Upper lobe of left lung (tissue), 4 donors: ENCODE results near the gene ANKMY1.

ENCODE experiments used
- EP300 ChIP-seq, 4 donors: sonication (generic); formaldehyde crosslinking; IDR thresholded peaks; one replicate each; pipeline ENCODE4 v1.5.1; 2017; ENCODE audit warnings: antibody characterized with exemption in 4 of 4, control low read depth in 2 of 4
- TF ChIP-seq, protein P1 (sequence below), 6 experiments: fragments of 450-650 bp in 4 of 6; fragments of 200-600 bp in 2 of 6; sonication (generic) in 2 of 6; IDR thresholded peaks; one replicate each; pipeline ENCODE4 v1.5.1; 2016 to 2019; ENCODE audit warnings: antibody characterized with exemption in 6 of 6

DNA sequence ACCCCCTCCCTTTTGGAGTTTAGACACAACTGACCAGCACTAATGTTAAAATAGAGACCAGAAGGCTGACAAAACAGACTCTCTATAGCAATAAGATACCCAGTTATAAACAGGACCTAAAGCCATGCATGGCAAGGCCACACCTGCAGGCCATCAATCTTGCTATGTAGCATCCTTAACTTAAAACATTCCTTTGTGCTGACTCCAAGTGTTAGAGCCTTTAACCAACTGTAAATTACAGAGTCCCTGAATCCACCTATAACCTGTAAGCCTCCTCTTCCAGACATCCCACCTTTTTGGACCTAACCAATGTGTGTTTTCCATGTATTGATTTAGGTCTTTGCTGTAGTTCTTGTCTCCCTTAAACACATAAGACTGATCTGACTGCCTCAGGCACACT, 17.9 kb downstream of the ANKMY1 start:
- TF ChIP-seq, protein P1, sequence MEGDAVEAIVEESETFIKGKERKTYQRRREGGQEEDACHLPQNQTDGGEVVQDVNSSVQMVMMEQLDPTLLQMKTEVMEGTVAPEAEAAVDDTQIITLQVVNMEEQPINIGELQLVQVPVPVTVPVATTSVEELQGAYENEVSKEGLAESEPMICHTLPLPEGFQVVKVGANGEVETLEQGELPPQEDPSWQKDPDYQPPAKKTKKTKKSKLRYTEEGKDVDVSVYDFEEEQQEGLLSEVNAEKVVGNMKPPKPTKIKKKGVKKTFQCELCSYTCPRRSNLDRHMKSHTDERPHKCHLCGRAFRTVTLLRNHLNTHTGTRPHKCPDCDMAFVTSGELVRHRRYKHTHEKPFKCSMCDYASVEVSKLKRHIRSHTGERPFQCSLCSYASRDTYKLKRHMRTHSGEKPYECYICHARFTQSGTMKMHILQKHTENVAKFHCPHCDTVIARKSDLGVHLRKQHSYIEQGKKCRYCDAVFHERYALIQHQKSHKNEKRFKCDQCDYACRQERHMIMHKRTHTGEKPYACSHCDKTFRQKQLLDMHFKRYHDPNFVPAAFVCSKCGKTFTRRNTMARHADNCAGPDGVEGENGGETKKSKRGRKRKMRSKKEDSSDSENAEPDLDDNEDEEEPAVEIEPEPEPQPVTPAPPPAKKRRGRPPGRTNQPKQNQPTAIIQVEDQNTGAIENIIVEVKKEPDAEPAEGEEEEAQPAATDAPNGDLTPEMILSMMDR (IDR thresholded peaks at IDR 0.05) = no peak
- no peak for TF ChIP-seq EP300 (IDR thresholded peaks at IDR 0.05)
